ENCODE measurements around the gene NPTN. TPM values are rescaled to one million over a fixed set of nuclear protein-coding genes. Genes with fewer than 3 reads are reported as not detected.
A peak's percentile ranks its signal among the peaks of the same experiment; 100 is the strongest.

Gene NPTN
- total RNA-seq, 4 donors from 2014 or later: 84.3 to 118 (median 106) TPM

- TF ChIP-seq, protein P1, sequence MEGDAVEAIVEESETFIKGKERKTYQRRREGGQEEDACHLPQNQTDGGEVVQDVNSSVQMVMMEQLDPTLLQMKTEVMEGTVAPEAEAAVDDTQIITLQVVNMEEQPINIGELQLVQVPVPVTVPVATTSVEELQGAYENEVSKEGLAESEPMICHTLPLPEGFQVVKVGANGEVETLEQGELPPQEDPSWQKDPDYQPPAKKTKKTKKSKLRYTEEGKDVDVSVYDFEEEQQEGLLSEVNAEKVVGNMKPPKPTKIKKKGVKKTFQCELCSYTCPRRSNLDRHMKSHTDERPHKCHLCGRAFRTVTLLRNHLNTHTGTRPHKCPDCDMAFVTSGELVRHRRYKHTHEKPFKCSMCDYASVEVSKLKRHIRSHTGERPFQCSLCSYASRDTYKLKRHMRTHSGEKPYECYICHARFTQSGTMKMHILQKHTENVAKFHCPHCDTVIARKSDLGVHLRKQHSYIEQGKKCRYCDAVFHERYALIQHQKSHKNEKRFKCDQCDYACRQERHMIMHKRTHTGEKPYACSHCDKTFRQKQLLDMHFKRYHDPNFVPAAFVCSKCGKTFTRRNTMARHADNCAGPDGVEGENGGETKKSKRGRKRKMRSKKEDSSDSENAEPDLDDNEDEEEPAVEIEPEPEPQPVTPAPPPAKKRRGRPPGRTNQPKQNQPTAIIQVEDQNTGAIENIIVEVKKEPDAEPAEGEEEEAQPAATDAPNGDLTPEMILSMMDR (IDR thresholded peaks at IDR 0.05): no peak
- no peak for TF ChIP-seq EP300 (IDR thresholded peaks at IDR 0.05)
- TF ChIP-seq POLR2A (IDR thresholded peaks at IDR 0.05): no peak
- WGBS, 2 donors: 67 to 82% methylated on average over 2 of the region's 2 CpGs
- Histone ChIP-seq H3K9me3 (no peaks in the 10 kb centered on the region), H3K36me3 (no peaks in the 10 kb centered on the region), H3K4me1 (peaks cover 0 to 78% (median 43%) of the 10 kb centered on the region in 4 donors), H3K27ac (no peak overlapping the region), H3K27me3 (no peaks in the 10 kb centered on the region), H3K4me3 (no peak overlapping the region)
- DNase-seq (ENCODE audit: low spot score in 2 of 2): no peak
These were observed 30.2 kb downstream of the NPTN start for GRCh38 chr15:73602992-73603391.

DNA sequence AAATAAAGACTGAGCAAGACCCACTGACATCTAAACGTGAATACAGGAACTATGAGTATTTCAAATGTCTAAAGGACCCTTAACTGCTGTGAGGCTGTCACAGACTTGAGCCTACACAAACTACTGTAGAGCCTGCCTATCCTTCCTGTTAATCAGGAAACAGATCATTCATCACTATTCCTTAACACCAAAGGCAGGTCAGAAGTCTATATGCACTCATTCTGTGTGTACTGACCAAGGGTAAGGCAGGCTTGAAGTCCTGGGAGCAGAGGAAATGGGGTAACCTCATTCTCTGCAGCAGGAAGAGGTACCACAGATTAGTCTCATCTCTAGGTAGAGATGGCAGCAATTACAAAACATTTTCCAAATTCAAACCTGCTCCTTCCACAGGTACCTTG is 30.7 kb downstream of the NPTN start:
- no peaks in the 10 kb centered on the region for H3K9me3 ChIP-seq
- WGBS, 2 donors: 3 to 8% methylated on average over 1 of the region's 1 CpG
- H3K27ac ChIP-seq: peak overlapping the region in 3 of 4 donors; percentile 19 to 64 (median 62)
- H3K4me3 ChIP-seq: no peak overlapping the region
- H3K36me3 ChIP-seq: no peaks in the 10 kb centered on the region
- no peak for DNase-seq (ENCODE audit: low spot score in 2 of 2)
- H3K27me3 ChIP-seq: no peaks in the 10 kb centered on the region
- no peak for TF ChIP-seq POLR2A (IDR thresholded peaks at IDR 0.05)
- TF ChIP-seq, protein P1 (IDR thresholded peaks at IDR 0.05): no peak
- no peak for TF ChIP-seq EP300 (IDR thresholded peaks at IDR 0.05)
- H3K4me1 ChIP-seq: peaks cover 0 to 78% (median 45%) of the 10 kb centered on the region in 4 donors

GRCh38 chr15:73601451-73602445 is 31.4 kb downstream of the NPTN start:
- Histone ChIP-seq H3K27me3 (no peaks in the 10 kb centered on the region), H3K4me1 (peaks cover 0 to 79% (median 48%) of the 10 kb centered on the region in 4 donors), H3K36me3 (no peaks in the 10 kb centered on the region), H3K27ac (peak overlapping the region in 3 of 4 donors; percentile 29 to 64 (median 62)), H3K9me3 (no peaks in the 10 kb centered on the region), H3K4me3 (no peak overlapping the region)
- 34 to 40% methylated on average over 7 of the region's 7 CpGs for WGBS, 2 donors
- DNase-seq (ENCODE audit: low spot score in 2 of 2): peak in 1 of 2 donors; percentile 72
- TF ChIP-seq EP300 (IDR thresholded peaks at IDR 0.05) (no peak), POLR2A (IDR thresholded peaks at IDR 0.05) (no peak)
- TF ChIP-seq, protein P1 (IDR thresholded peaks at IDR 0.05): no peak

GRCh38 chr15:73600413-73601335 is 32.5 kb downstream of the NPTN start:
- 77 to 82% methylated on average over 5 of the region's 5 CpGs for WGBS, 2 donors
- Histone ChIP-seq H3K4me3 (no peak overlapping the region), H3K27ac (peak overlapping the region in 2 of 4 donors; percentile 51 to 64), H3K4me1 (peaks cover 0 to 81% (median 51%) of the 10 kb centered on the region in 4 donors), H3K9me3 (no peaks in the 10 kb centered on the region), H3K36me3 (no peaks in the 10 kb centered on the region), H3K27me3 (no peaks in the 10 kb centered on the region)
- TF ChIP-seq, protein P1 (IDR thresholded peaks at IDR 0.05): no peak
- TF ChIP-seq EP300 (IDR thresholded peaks at IDR 0.05) (no peak), POLR2A (IDR thresholded peaks at IDR 0.05) (no peak)
- no peak for DNase-seq (ENCODE audit: low spot score in 2 of 2)
